Caco-2 (cell line): Measurements from ENCODE around the gene CCDC82. TPM values are rescaled to one million over a fixed set of nuclear protein-coding genes. Genes with fewer than 3 reads are reported as not detected.

Experiments
- BruUV-seq: library from RNA; stranded (reverse); fragments of 400-500 nt; replicated peaks from 2 replicates; lab custom pipeline; 2021; lab: Mats Ljungman, UMichigan
- CTCF ChIA-PET: fragments of 300-600 bp; sonication (Branson Sonifier 250); formaldehyde crosslinking; loops from one replicate; lab custom pipeline; 2022; ENCODE audit warnings: antibody characterized with exemption; lab: Charles Lee
- POLR2A ChIA-PET: fragments of 300-600 bp; sonication (Branson Sonifier 250); formaldehyde crosslinking; loops from one replicate; lab custom pipeline; 2022; ENCODE audit warnings: antibody characterized with exemption; lab: Charles Lee
- DNase-seq, 2 experiments: peaks; one replicate each; pipeline versions ENCODE4 v3.0.0 to v3.0.0-alpha.2; 2020 to 2022
- H3K27me3 ChIP-seq: replicated peaks from 2 replicates; pipeline ENCODE4 v1.6.0; 2011; ENCODE audit warnings: low read length; ENCODE audit not compliant: control insufficient read depth, insufficient read depth
- H3K36me3 ChIP-seq: 2 replicates; pipeline ENCODE4 v1.5.1; 2011; ENCODE audit warnings: low read length; ENCODE audit not compliant: control insufficient read depth, insufficient read depth
- H3K4me1 ChIP-seq: fragments of 250-450 bp; sonication (Bioruptor Pico); 2 replicates; pipeline ENCODE4 v1.5.1; 2020; ENCODE audit warnings: mild to moderate bottlenecking
- H3K4me3 ChIP-seq: 2 replicates; pipeline ENCODE4 v1.5.1; 2011; ENCODE audit warnings: low read depth, mild to moderate bottlenecking, control low read depth, low read length
- H3K9me3 ChIP-seq: fragments of 250-450 bp; sonication (Bioruptor Pico); 2 replicates; pipeline ENCODE4 v1.5.1; 2020; ENCODE audit warnings: mild to moderate bottlenecking, moderate library complexity
- H3K27ac Mint-ChIP-seq: one replicate; pipeline ENCODE4 v1.8.0; 2022; ENCODE audit warnings: mixed read lengths; ENCODE audit not compliant: unreplicated experiment
- H3K27me3 Mint-ChIP-seq: one replicate; pipeline ENCODE4 v1.8.0; 2022; ENCODE audit warnings: mixed read lengths; ENCODE audit not compliant: insufficient read depth, unreplicated experiment
- H3K36me3 Mint-ChIP-seq: one replicate; pipeline ENCODE4 v1.8.0; 2022; ENCODE audit warnings: mild to moderate bottlenecking, mixed read lengths; ENCODE audit not compliant: insufficient read depth, unreplicated experiment
- H3K4me1 Mint-ChIP-seq: one replicate; pipeline ENCODE4 v1.8.0; 2022; ENCODE audit warnings: low read depth, mixed read lengths; ENCODE audit not compliant: unreplicated experiment
- H3K4me3 Mint-ChIP-seq: one replicate; pipeline ENCODE4 v1.8.0; 2022; ENCODE audit warnings: mild to moderate bottlenecking, moderate library complexity, mixed read lengths; ENCODE audit not compliant: unreplicated experiment
- H3K9me3 Mint-ChIP-seq: one replicate; pipeline ENCODE4 v1.8.0; 2022; ENCODE audit warnings: mixed read lengths; ENCODE audit not compliant: unreplicated experiment
- CTCF ChIP-seq, 2 experiments: fragments of 200-600 bp in 1 of 2; IDR thresholded peaks; 1 replicate in 1 of 2; 2 replicates in 1 of 2; pipeline versions ENCODE4 v1.5.1 to v1.8.0; 2011 to 2022; ENCODE audit warnings: antibody characterized with exemption in 1 of 2, control low read depth in 1 of 2, inconsistent platforms in 1 of 2, low read depth in 1 of 2, low read length in 1 of 2, mild to moderate bottlenecking in 1 of 2, moderate library complexity in 1 of 2; ENCODE audit not compliant: insufficient read depth in 1 of 2, severe bottlenecking in 1 of 2, unreplicated experiment in 1 of 2
- intact Hi-C: fragments of 100-400 bp; cut with micrococcal nuclease; formaldehyde crosslinking; loops from one replicate; pipeline ENCODE4 v1.10.0; 2022; ENCODE audit not compliant: unreplicated experiment
- total RNA-seq: library from RNA; stranded (reverse); gene quantifications from 2 replicates; pipeline ENCODE4 v1.2.3, GENCODE V29; 2022

Gene CCDC82
- total RNA-seq, 1 experiment from 2014 or later: 38.2 TPM

GRCh38 chr11:96367342-96367741, 22.4 kb downstream of the CCDC82 start:
- no peaks in the 10 kb centered on the region for H3K9me3 Mint-ChIP-seq
- CTCF ChIA-PET: no interaction called here
- no peak for TF ChIP-seq CTCF (IDR thresholded peaks at IDR 0.05; ENCODE audit: insufficient read depth in 1 of 2, low read depth in 1 of 2, low read length in 1 of 2, severe bottlenecking in 1 of 2, unreplicated experiment in 1 of 2)
- H3K27me3 Mint-ChIP-seq: no peaks in the 10 kb centered on the region
- Histone ChIP-seq H3K36me3 (peaks cover 2% of the 10 kb centered on the region), H3K4me3 (no peak overlapping the region), H3K9me3 (no peaks in the 10 kb centered on the region), H3K27me3 (no peaks in the 10 kb centered on the region), H3K4me1 (no peaks in the 10 kb centered on the region)
- POLR2A ChIA-PET: no interaction called here
- H3K4me3 Mint-ChIP-seq: no peak overlapping the region
- intact Hi-C loops: no loop called here
- no peak overlapping the region for H3K27ac Mint-ChIP-seq
- DNase-seq: no peak
- H3K36me3 Mint-ChIP-seq: peaks cover 5% of the 10 kb centered on the region
- no TSS peak for BruUV-seq
- no peaks in the 10 kb centered on the region for H3K4me1 Mint-ChIP-seq

GRCh38 chr11:96366024-96366423, 23.7 kb downstream of the CCDC82 start:
- intact Hi-C loops: no loop called here
- Mint-ChIP-seq H3K9me3 (no peaks in the 10 kb centered on the region), H3K27me3 (no peaks in the 10 kb centered on the region), H3K4me3 (no peak overlapping the region), H3K4me1 (no peaks in the 10 kb centered on the region), H3K27ac (no peak overlapping the region), H3K36me3 (peaks cover 5% of the 10 kb centered on the region)
- DNase-seq: no peak
- peaks cover 2% of the 10 kb centered on the region for H3K36me3 ChIP-seq
- ChIA-PET CTCF (interaction anchor here (1.0 kb wide), 3 partner anchors 23 to 517 kb away, joined by 3 to 5 read pairs (median 5); partner anchors contain the start of gene MAML2), POLR2A (interaction anchor here (1.4 kb wide), 1 partner anchor 23 kb away, joined by 3 read pairs; the partner anchor contains the start of gene CCDC82)
- no peaks in the 10 kb centered on the region for H3K27me3 ChIP-seq
- H3K9me3 ChIP-seq: no peaks in the 10 kb centered on the region
- TF ChIP-seq CTCF (IDR thresholded peaks at IDR 0.05; ENCODE audit: insufficient read depth in 1 of 2, low read depth in 1 of 2, low read length in 1 of 2, severe bottlenecking in 1 of 2, unreplicated experiment in 1 of 2): no peak
- no peaks in the 10 kb centered on the region for H3K4me1 ChIP-seq
- no TSS peak for BruUV-seq
- H3K4me3 ChIP-seq: no peak overlapping the region

- intact Hi-C loops: no loop called here
- CTCF ChIA-PET: interaction anchor here (1.0 kb wide), 3 partner anchors 22 to 516 kb away, joined by 3 to 5 read pairs (median 5); partner anchors contain the start of gene MAML2
Observed at GRCh38 chr11:96365493-96365892, 24.2 kb downstream of the CCDC82 start.

More at GRCh38 chr11:96365493-96365892, 24.2 kb downstream of the CCDC82 start:
- H3K4me3 ChIP-seq: no peak overlapping the region
- no peaks in the 10 kb centered on the region for H3K27me3 Mint-ChIP-seq
- no peaks in the 10 kb centered on the region for H3K27me3 ChIP-seq
- H3K4me1 Mint-ChIP-seq: no peaks in the 10 kb centered on the region
- no peaks in the 10 kb centered on the region for H3K9me3 Mint-ChIP-seq
- H3K4me1 ChIP-seq: no peaks in the 10 kb centered on the region
- no peaks in the 10 kb centered on the region for H3K9me3 ChIP-seq
- peaks cover 2% of the 10 kb centered on the region for H3K36me3 ChIP-seq
- H3K4me3 Mint-ChIP-seq: no peak overlapping the region
- no peak overlapping the region for H3K27ac Mint-ChIP-seq
- TF ChIP-seq CTCF (IDR thresholded peaks at IDR 0.05; ENCODE audit: insufficient read depth in 1 of 2, low read depth in 1 of 2, low read length in 1 of 2, severe bottlenecking in 1 of 2, unreplicated experiment in 1 of 2): no peak
- no TSS peak for BruUV-seq
- POLR2A ChIA-PET: interaction anchor here (1.4 kb wide), 1 partner anchor 24 kb away, joined by 3 read pairs; the partner anchor contains the start of gene CCDC82
- no peak for DNase-seq
- peaks cover 5% of the 10 kb centered on the region for H3K36me3 Mint-ChIP-seq
